ENCODE data around the gene SUMO4. TPM values are rescaled to one million over a fixed set of nuclear protein-coding genes. Genes with fewer than 3 reads are reported as not detected.
"Not testable (repeated sequence)": the region's sequence is repeated elsewhere in the genome, so short reads cannot be mapped to it uniquely, and the experiment has no call there.

SUMO4 gene
- total RNA-seq, 4 donors from 2014 or later = 0.58 to 2.1 (median 1.0) TPM

DNA sequence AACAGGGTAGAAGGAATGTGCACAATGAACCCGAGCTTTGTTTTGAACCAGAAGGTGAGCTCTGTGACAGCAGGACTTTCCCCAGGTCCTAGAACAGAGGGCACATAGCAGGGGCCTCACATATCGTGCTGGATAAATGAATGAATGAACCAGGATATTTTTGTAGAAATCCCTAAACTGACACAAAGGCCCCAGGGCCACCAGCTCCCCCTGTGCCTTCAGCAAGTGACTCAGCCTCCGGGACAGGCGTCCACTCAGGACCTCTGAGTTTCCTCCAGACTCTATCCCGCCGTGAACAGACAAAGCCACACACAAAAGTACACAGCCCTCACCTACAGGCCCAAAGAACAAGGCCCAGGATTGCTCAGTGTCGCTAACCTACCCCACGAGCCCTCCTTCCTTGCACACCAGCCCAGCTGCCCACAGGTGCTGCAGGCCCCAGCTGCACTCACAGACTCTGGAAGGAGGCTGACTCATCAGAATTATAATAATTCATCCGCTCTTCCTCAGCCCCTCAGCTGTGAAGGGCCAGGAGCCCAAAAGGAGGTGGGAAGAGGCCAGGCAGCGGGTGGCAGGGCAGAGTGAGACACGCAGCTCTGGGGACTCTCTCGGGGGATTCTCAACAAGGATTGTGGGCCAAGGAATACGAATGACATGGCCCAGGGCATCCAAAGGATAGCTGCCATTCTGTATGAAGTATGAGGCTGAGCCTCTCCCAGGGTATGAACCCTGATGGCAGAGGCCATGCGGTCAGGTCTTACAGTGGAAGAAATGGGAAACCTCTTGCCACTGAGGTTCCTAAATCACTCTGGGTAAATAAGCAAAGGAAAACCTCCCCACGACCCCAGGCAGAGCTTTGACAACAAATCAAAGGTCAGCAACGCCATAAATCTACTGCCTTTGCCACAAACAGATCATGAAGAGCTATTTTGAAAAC, 40.9 kb downstream of the SUMO4 start:
- intact Hi-C loops (cut with DNase I) = no loop called here
- peaks cover 0 to 7% (median 3%) of the 10 kb centered on the region in 4 donors for H3K4me1 ChIP-seq
- no peak overlapping the region for H3K27ac ChIP-seq (replicated peaks in 1 of 4)
- TF ChIP-seq EP300 (IDR thresholded peaks at IDR 0.05) (no peak), POLR2A (IDR thresholded peaks at IDR 0.05; ENCODE audit: low read depth) (no peak), CTCF (IDR thresholded peaks at IDR 0.05) (no peak), POLR2AphosphoS5 (IDR thresholded peaks at IDR 0.05) (no peak)
- 84% methylated on average over 15 of the region's 16 CpGs for WGBS
- no peak overlapping the region for H3K4me3 ChIP-seq
- no peaks in the 10 kb centered on the region for H3K9me3 ChIP-seq
- no peaks in the 10 kb centered on the region for H3K36me3 ChIP-seq
- H3K27me3 ChIP-seq = no peaks in the 10 kb centered on the region
- no peak for DNase-seq (ENCODE audit: extremely low spot score)

GRCh38 chr6:149441740-149442139, 41.7 kb downstream of the SUMO4 start:
- Histone ChIP-seq H3K36me3 (no peaks in the 10 kb centered on the region), H3K27ac (replicated peaks in 1 of 4) (no peak overlapping the region), H3K9me3 (no peaks in the 10 kb centered on the region), H3K4me3 (no peak overlapping the region), H3K27me3 (peaks cover 0 to 2% (median 0%) of the 10 kb centered on the region in 4 donors), H3K4me1 (peaks cover 0 to 7% (median 3%) of the 10 kb centered on the region in 4 donors)
- DNase-seq (ENCODE audit: extremely low spot score) = no peak
- no peak for TF ChIP-seq POLR2AphosphoS5 (IDR thresholded peaks at IDR 0.05)
- WGBS = 90% methylated on average over 3 of the region's 9 CpGs
- intact Hi-C loops (cut with DNase I) = no loop called here

- H3K9me3 ChIP-seq = no peaks in the 10 kb centered on the region
- WGBS = 71% methylated on average over 8 of the region's 8 CpGs
- DNase-seq (ENCODE audit: extremely low spot score) = no peak
- no peak overlapping the region for H3K4me3 ChIP-seq
- H3K27ac ChIP-seq (replicated peaks in 1 of 4) = no peak overlapping the region
- H3K4me1 ChIP-seq = peaks cover 0 to 7% (median 3%) of the 10 kb centered on the region in 4 donors
- peaks cover 0 to 19% (median 0%) of the 10 kb centered on the region in 4 donors for H3K27me3 ChIP-seq
- H3K36me3 ChIP-seq = no peaks in the 10 kb centered on the region
- intact Hi-C loops (cut with DNase I) = no loop called here
- no peak for TF ChIP-seq POLR2A (IDR thresholded peaks at IDR 0.05; ENCODE audit: low read depth)
- no peak for TF ChIP-seq EP300 (IDR thresholded peaks at IDR 0.05)
- no peak for TF ChIP-seq POLR2AphosphoS5 (IDR thresholded peaks at IDR 0.05)
- TF ChIP-seq CTCF (IDR thresholded peaks at IDR 0.05) = no peak
Measured at GRCh38 chr6:149443411-149444181, 43.5 kb downstream of the SUMO4 start.

GRCh38 chr6:149444360-149445094, 44.5 kb downstream of the SUMO4 start:
- H3K4me3 ChIP-seq; H3K36me3 ChIP-seq; H3K9me3 ChIP-seq; H3K4me1 ChIP-seq; intact Hi-C loops (cut with DNase I); H3K27ac ChIP-seq (replicated peaks in 1 of 4); DNase-seq (ENCODE audit: extremely low spot score): not testable (repeated sequence)
- H3K27me3 ChIP-seq = peaks cover 0 to 19% (median 0%) of the 10 kb centered on the region in 4 donors
- 80% methylated on average over 2 of the region's 3 CpGs for WGBS

GRCh38 chr6:149445095-149445466, 45.0 kb downstream of the SUMO4 start:
- 90% methylated on average over 6 of the region's 6 CpGs for WGBS
- H3K27ac ChIP-seq (replicated peaks in 1 of 4) = no peak overlapping the region
- DNase-seq (ENCODE audit: extremely low spot score) = no peak
- peaks cover 0 to 19% (median 0%) of the 10 kb centered on the region in 4 donors for H3K27me3 ChIP-seq
- no peaks in the 10 kb centered on the region for H3K9me3 ChIP-seq
- H3K36me3 ChIP-seq = no peaks in the 10 kb centered on the region
- peaks cover under 1 to 8% (median 4%) of the 10 kb centered on the region in 4 donors for H3K4me1 ChIP-seq
- intact Hi-C loops (cut with DNase I) = no loop called here
- TF ChIP-seq EP300 (IDR thresholded peaks at IDR 0.05) (no peak), POLR2AphosphoS5 (IDR thresholded peaks at IDR 0.05) (no peak), CTCF (IDR thresholded peaks at IDR 0.05) (no peak), POLR2A (IDR thresholded peaks at IDR 0.05; ENCODE audit: low read depth) (no peak)
- H3K4me3 ChIP-seq = no peak overlapping the region
